Mammary epithelial cell (primary cell): ENCODE measurements around the gene VSX1.

Source experiments
- CTCF ChIP-seq, 2 donors: IDR thresholded peaks in 1 of 2; conservative IDR thresholded peaks in 1 of 2; 2 replicates each; pipeline ENCODE4 v1.5.1; 2011 to 2012; ENCODE audit warnings: inconsistent platforms in 2 of 2, low read length in 2 of 2, mild to moderate bottlenecking in 2 of 2, control low read depth in 1 of 2, low read depth in 1 of 2; ENCODE audit not compliant: insufficient read depth in 1 of 2; ENCODE audit errors: extremely low read depth in 1 of 2
- EZH2 ChIP-seq: IDR thresholded peaks from 2 replicates; pipeline ENCODE4 v1.6.1; 2012; ENCODE audit warnings: low read length, inconsistent platforms, borderline replicate concordance

GRCh38 chr20:25031241-25031640, 50.7 kb downstream of the VSX1 start:
- TF ChIP-seq CTCF (conservative IDR thresholded peaks at IDR 0.05 in 1 of 2, IDR thresholded peaks at IDR 0.05 in 1 of 2; ENCODE audit: extremely low read depth in 1 of 2, insufficient read depth in 1 of 2, low read depth in 1 of 2, low read length in 2 of 2) (no peak), EZH2 (no peak)
